Adrenal gland (tissue), 5 donors: ENCODE data around the gene FOXO3.

Experiments used
- CTCF ChIP-seq, 6 experiments: fragments of 450-650 bp in 4 of 6; fragments of 200-600 bp in 2 of 6; sonication (generic) in 1 of 6; IDR thresholded peaks; 1 replicate in 5 of 6; 2 replicates in 1 of 6; pipeline versions ENCODE4 v1.5.1 to v1.8.0; 2016 to 2021; ENCODE audit warnings: antibody characterized with exemption in 6 of 6, mild to moderate bottlenecking in 2 of 6, moderate library complexity in 1 of 6
- POLR2A ChIP-seq, 2 donors: fragments of 450-650 bp; IDR thresholded peaks; one replicate each; pipeline ENCODE4 v1.6.1; 2017; ENCODE audit warnings: antibody characterized with exemption in 2 of 2, mild to moderate bottlenecking in 2 of 2, moderate library complexity in 1 of 2
- donor health status: DM: no; HTN: no; CAD: no.

GRCh38 chr6:108563292-108563691 is 2.6 kb downstream of the FOXO3 start:
- TF ChIP-seq CTCF (IDR thresholded peaks at IDR 0.05) (no peak), POLR2A (IDR thresholded peaks at IDR 0.05) (no peak)
